Measurements from ENCODE around the gene MCOLN3.

MCOLN3 gene

DNA sequence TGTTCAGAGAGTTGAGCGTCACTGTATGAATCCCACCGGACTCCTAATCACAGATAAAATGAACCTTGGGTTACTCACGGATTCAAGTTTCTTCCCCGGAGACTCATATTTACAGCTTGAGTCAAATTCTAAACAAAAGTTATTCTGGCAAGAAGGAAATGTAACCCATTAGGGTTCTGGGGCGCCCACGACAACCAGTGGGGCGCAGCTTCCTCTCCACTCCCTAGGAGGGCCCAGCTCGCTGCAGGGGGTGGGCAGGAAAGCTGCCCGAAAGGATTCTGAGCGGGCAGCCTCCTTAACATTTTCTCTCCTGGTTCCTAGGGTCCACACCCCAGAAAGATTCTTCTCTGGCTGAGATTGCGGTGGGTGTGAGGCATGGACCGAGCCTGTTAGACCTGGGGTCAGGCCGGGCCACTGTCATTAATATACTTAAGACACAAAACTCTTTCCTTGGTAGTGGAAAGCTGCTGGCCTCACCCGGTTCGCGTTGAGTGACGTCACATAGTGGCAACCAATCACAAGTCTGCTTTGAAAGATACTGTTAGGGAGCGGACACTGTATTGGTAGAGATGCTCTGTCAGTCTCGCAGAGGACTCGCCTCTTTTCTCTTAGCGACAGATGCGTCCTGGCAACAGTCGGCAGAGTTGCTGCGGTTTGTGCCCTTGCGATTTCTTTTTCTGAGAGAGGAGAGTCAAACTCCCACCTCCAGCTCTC, 13.6 kb upstream of the MCOLN3 start:
- Mint-ChIP-seq H3K9me3 (no peaks in the 10 kb centered on the region), H3K4me1 (peaks cover 19% of the 10 kb centered on the region), H3K27ac (peak overlapping the region; percentile 15), H3K36me3 (no peaks in the 10 kb centered on the region), H3K27me3 (peaks cover 3% of the 10 kb centered on the region), H3K4me3 (peak overlapping the region; percentile 87)

DNA sequence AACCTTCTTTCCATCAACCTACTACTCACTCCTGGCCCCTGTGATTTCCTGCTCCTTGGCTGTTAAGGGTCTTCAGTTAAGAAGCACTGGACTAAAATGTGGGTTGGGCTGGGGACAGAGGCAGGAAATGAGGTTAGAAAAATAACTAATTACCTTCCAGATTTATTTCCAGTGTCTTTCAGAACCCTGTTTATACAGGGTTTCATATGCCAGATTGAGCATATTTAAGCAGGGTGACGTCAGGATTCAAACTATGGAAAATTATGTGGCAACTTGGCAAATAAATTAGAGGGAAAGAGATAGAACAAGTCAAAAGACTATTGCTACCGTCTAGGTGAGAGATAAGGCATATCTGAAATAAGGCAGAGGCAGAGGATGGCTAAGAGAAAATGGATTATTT, 11.7 kb upstream of the MCOLN3 start:
- H3K27me3 Mint-ChIP-seq: peaks cover 3% of the 10 kb centered on the region
- no peaks in the 10 kb centered on the region for H3K36me3 Mint-ChIP-seq
- no peaks in the 10 kb centered on the region for H3K9me3 Mint-ChIP-seq
- peaks cover 19% of the 10 kb centered on the region for H3K4me1 Mint-ChIP-seq
- H3K27ac Mint-ChIP-seq: no peak overlapping the region
- no peak overlapping the region for H3K4me3 Mint-ChIP-seq

DNA sequence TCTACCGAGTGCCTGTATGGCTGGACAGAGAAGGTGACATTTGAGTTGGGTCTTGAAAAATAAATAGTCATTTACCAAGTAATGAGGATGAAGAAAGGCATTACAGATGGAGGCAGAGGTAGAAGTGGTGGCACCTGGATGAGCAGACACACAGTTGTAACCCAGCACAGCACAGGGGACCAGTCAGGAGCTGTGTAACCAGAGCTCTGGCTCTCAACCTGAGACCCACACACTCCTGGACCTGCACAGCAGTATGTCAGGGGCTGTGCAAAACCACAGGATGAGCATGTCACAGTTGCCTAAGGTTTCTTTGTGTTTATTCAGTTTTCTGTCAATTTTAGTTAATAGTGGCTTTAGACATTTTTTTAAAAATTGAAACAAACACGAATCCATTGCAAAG, 11.3 kb upstream of the MCOLN3 start:
- Mint-ChIP-seq H3K4me3 (no peak overlapping the region), H3K36me3 (no peaks in the 10 kb centered on the region), H3K4me1 (peaks cover 19% of the 10 kb centered on the region), H3K27ac (no peak overlapping the region), H3K9me3 (no peaks in the 10 kb centered on the region), H3K27me3 (peaks cover 3% of the 10 kb centered on the region)

DNA sequence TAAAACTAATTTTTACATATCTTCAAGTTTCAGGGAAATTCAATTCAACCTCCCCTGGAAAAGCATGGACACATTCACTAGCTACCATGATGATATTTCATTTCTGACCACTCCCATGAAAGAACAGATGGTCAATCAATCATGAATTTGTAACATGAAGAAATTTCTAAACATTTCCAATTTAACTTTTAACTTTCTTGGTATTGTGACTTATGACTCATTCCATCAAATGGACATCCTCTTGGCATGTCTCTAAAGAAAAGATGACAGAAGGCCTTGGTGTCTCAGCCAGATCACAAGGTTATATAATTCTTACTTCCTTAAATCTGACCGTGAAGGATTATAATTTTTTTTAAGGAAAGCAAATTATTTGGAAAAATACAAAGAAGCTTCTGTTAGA, 10.5 kb upstream of the MCOLN3 start:
- Mint-ChIP-seq H3K9me3 (no peaks in the 10 kb centered on the region), H3K27ac (no peak overlapping the region), H3K4me3 (no peak overlapping the region), H3K4me1 (peaks cover 19% of the 10 kb centered on the region), H3K27me3 (peaks cover 3% of the 10 kb centered on the region), H3K36me3 (no peaks in the 10 kb centered on the region)

DNA sequence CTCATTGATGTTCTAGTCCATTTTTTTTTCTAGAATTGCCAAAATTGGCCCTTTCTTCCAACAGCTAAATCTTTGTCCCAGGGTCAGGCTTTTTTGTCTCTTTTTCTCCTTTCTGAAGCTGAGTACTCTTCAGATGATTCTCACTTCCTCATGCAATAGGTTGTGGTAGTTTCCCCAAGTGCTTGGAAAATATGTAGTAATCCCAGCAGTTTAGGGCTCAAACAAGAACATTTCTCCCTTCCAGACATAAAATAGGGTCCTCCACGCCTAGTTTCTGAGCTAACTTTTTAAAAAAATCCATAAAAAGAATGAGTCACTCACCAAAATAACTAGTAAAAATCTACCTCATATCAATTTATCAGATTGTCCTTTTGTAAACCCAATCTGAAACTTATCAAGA, 10.0 kb upstream of the MCOLN3 start:
- Mint-ChIP-seq H3K27ac (no peak overlapping the region), H3K4me3 (no peak overlapping the region), H3K27me3 (peaks cover 3% of the 10 kb centered on the region), H3K9me3 (no peaks in the 10 kb centered on the region), H3K4me1 (peaks cover 19% of the 10 kb centered on the region), H3K36me3 (no peaks in the 10 kb centered on the region)

DNA sequence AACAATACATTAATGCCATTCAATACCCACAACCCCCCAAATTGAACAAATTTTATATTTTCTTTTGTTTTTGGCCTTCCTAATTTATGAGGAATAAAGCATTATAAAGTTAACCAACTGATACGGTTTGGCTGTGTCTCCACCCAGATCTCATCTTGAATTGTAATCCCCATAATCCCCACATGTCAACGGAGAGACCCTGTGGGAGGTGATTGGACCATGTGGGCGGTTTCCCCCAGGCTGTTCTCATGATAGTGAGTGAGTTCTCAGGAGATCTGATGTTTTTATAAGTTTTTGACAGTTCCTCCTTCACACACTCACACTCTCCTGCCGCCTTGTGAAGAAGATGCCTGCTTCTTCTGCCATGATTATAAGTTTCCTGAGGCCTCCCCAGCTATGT, 6.4 kb upstream of the MCOLN3 start:
- H3K4me1 Mint-ChIP-seq: peaks cover 16% of the 10 kb centered on the region

DNA sequence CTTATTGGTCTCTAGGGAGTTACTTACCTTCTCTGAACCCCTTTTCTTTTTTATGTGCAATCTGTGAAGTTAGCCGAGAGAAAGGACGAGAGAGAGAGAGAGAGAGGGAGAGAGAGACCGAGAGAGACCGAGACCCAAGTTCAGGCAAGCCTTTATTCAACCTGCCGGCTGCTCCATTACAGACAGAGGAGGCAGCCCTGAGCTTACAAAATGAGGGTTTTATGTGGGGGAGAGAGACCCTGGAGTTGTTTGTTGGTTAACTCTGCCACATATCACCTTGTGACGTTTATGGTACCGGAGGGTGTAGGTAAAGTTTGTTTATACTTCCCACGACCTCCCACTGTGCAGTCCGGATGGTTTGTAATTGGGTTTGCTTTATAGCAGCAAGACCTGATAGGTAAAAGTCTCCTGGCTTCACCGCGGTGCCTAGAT, 1.5 kb upstream of the MCOLN3 start:
- Mint-ChIP-seq H3K9me3 (no peaks in the 10 kb centered on the region), H3K36me3 (no peaks in the 10 kb centered on the region), H3K27ac (no peak overlapping the region), H3K4me1 (peaks cover 30% of the 10 kb centered on the region), H3K27me3 (peaks cover 29% of the 10 kb centered on the region), H3K4me3 (peak overlapping the region; percentile 73)

More for the DNA sequence above, 6.4 kb upstream of the MCOLN3 start:
- Mint-ChIP-seq H3K36me3 (no peaks in the 10 kb centered on the region), H3K27ac (no peak overlapping the region), H3K4me3 (no peak overlapping the region), H3K9me3 (no peaks in the 10 kb centered on the region), H3K27me3 (peaks cover 10% of the 10 kb centered on the region)

DNA sequence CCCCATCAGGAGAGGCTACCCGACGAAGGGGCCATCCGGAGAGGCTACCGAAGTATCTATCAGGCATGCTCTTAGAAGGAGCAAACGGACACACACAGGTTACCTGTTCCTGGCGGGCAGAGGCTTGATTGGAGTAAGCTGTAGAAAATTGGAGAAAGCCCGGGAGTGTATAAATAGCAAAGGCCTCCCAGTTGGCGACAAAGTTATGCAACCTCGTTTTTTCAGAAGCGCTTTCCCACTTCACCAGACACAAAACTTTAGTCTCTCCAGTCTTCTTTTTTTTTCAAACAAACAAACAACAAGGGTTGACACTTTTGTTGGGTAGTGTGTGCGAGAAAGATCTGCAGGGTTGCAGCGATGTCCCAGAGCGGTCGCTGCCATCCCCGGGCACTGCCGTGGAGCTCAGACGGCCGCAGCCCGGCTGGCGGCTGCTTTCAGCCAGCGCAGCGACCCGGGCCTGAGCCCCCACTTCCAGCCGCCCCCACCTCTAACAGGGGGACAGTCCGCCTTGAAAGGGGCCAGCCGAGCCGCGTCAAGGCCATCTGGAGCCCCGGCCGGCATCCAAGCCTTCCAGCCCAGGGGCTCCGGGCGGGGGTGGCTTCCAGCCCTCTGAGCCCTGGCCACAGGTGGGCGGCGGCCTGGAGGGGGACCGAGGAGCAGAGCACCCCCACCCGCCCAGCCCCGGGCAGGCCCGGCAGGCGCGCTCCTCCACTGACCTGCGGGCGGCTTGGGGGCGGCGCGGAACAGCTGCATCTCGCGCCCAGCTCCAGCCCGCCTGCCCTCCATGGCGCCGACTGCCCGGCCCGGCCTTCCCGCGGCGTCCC, 616 bp downstream of the MCOLN3 start:
- Mint-ChIP-seq H3K27ac (no peak overlapping the region), H3K27me3 (peaks cover 32% of the 10 kb centered on the region), H3K4me3 (peak overlapping the region; percentile 68), H3K4me1 (peaks cover 30% of the 10 kb centered on the region), H3K9me3 (no peaks in the 10 kb centered on the region), H3K36me3 (no peaks in the 10 kb centered on the region)

DNA sequence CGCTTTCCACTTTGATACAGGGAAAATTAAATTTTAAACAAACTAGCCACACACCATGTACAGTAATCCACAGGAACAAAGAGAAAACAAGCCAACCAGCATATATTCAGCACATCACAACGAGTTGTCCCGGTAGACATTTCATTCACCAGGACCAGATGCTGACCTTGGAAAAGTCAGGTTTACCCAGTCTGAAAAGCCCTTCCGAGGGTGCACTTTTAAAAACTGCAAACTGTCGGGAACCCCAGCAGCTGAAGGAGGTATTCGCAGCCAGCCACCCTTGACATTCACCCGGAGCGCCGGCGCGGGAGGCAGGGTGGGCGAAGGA, 1.2 kb downstream of the MCOLN3 start:
- H3K4me3 Mint-ChIP-seq: peak overlapping the region; percentile 68
- no peaks in the 10 kb centered on the region for H3K36me3 Mint-ChIP-seq
- H3K27ac Mint-ChIP-seq: no peak overlapping the region
- no peaks in the 10 kb centered on the region for H3K9me3 Mint-ChIP-seq
- H3K4me1 Mint-ChIP-seq: peaks cover 30% of the 10 kb centered on the region
- H3K27me3 Mint-ChIP-seq: peaks cover 35% of the 10 kb centered on the region

DNA sequence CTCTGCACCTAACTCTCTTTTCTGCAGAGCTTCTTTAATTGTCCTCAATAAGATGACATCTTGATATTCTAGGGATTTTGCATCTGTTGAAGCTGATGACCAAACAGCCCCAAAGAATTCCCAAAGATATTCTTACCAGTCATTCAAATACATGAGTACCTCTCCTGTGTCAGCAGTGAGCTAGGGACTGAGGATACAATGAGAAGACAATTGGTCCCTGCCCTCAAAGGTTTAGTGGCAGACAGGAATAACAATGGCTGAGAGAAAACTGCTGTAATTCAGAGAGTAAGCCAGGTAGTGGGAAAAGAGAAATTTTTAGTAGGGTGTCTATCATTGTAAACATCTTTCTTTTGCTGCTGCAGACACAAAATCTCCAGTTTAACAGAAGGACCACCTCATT, 5.9 kb downstream of the MCOLN3 start:
- Mint-ChIP-seq H3K36me3 (no peaks in the 10 kb centered on the region), H3K27me3 (peaks cover 21% of the 10 kb centered on the region), H3K4me3 (no peak overlapping the region), H3K4me1 (peaks cover 4% of the 10 kb centered on the region), H3K27ac (no peak overlapping the region), H3K9me3 (no peaks in the 10 kb centered on the region)

DNA sequence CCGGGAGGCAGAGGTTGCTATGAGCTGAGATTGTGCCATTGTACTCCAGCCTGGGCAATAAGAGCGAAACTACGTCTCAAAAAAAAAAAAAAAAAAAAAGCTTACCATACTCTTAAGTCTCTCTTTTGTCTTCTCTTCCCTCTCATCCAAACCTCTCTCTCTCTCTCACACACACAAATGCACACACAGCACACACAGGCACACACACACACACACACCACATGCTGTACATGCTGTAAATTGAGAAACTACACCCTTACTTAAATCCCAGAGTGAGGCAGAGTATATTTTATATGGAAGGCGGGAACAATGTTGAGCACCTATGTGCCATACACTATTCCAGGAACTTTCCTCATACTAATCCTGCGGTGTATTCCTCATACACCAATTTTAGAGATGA, 6.5 kb downstream of the MCOLN3 start:
- peaks cover 17% of the 10 kb centered on the region for H3K27me3 Mint-ChIP-seq
- H3K27ac Mint-ChIP-seq: peak overlapping the region; percentile 1
- H3K4me1 Mint-ChIP-seq: no peaks in the 10 kb centered on the region
- H3K4me3 Mint-ChIP-seq: no peak overlapping the region
- H3K36me3 Mint-ChIP-seq: no peaks in the 10 kb centered on the region
- H3K9me3 Mint-ChIP-seq: no peaks in the 10 kb centered on the region

DNA sequence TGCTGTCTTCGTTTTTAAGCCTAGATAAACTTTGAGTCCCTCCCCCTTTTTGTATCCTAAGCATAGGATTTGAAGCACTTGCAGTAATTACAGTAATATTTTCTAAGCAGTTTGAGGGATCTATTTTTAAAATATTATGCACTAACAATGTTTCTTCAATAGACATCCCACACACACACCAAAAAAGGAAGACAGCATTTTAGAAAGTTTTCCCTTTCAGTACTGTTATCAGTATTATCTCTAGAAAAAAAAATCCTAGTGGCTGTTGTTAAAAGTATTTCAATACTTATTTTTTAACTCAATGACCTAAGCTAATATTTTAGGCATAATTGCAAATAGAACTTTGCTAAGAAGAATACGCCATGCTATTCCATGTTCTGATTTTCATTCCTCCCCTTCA, 15.1 kb downstream of the MCOLN3 start:
- no peak overlapping the region for H3K27ac Mint-ChIP-seq
- no peaks in the 10 kb centered on the region for H3K36me3 Mint-ChIP-seq
- no peaks in the 10 kb centered on the region for H3K9me3 Mint-ChIP-seq
- peaks cover 5% of the 10 kb centered on the region for H3K27me3 Mint-ChIP-seq
- H3K4me3 Mint-ChIP-seq: no peak overlapping the region
- H3K4me1 Mint-ChIP-seq: no peaks in the 10 kb centered on the region

DNA sequence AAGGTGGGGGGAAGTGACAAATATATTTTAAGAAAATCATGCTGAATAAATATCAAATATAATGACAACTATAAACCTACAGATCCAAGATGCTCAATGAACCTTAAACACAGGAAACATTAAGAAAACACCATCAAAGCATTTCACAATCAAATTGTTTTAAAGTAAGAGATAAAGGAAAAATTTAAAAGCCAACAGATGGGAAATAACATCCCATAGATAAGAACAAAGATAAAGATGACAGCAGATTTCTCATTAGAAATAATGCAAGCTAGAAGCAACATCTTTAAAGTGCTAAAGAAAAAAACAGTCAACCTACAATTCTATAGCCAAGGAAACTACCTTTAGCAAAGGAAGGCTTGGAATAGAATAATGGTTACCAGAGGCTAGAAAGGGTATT, 17.8 kb downstream of the MCOLN3 start:
- Mint-ChIP-seq H3K4me1 (peaks cover 12% of the 10 kb centered on the region), H3K27me3 (peaks cover 2% of the 10 kb centered on the region), H3K27ac (no peak overlapping the region), H3K4me3 (no peak overlapping the region), H3K36me3 (no peaks in the 10 kb centered on the region), H3K9me3 (no peaks in the 10 kb centered on the region)

DNA sequence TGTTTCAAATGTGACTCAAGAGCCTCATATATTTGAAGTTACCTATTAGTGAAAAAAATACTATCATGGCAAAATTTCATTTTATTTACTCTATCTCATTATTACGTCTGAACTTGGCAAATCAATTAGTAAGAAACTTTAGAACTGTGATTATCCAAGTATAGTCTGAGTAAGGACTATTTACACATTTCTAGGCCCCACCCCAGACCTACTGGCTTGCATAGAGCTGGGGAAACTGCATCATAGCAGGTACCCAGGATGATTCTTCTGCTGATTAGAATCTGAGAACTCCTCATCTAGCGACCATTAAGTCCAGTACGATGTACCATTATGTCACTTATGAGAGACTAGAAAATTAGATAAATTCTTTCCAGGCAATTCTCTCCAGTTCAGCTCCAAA, 20.1 kb downstream of the MCOLN3 start:
- Mint-ChIP-seq H3K4me1 (peaks cover 12% of the 10 kb centered on the region), H3K27me3 (peaks cover 2% of the 10 kb centered on the region)

DNA sequence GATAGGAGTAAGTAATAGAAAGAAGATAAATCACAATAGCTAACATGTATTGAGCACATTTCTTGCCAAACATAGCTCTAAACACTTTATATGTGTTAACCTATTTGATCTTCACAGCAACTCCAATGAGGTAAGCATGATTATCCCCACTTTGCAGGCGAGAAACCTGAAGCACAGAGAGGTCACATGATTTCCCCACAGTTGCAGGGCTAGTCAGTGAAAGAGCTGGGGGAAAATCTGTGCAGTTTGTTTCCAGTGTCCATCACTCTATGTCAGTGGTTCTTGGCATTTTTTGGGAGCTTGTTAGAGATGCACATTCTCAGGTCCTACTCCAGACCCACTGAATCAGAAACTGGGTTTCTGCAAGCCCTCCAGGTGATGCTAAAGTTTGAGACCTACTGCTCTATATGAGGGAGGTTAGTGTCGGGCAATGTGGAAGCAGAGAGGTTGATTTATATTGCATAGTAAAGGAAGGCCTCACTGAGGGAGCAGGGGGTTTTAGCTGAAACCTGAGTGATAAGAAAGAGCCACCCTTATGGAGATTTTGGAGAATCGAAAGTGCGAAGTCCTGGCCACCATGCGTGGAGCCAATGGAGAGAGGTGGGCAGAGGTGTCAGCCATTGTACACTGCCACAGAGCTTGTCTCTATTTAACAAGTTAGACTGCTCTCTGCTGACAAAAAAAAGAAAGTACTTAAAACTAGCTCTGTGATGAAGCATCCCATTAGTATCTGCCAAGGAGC, 20.9 kb downstream of the MCOLN3 start:
- peaks cover 2% of the 10 kb centered on the region for H3K27me3 Mint-ChIP-seq
- no peaks in the 10 kb centered on the region for H3K9me3 Mint-ChIP-seq
- H3K4me3 Mint-ChIP-seq: no peak overlapping the region
- H3K27ac Mint-ChIP-seq: peak overlapping the region; percentile 1
- H3K36me3 Mint-ChIP-seq: no peaks in the 10 kb centered on the region
- peaks cover 12% of the 10 kb centered on the region for H3K4me1 Mint-ChIP-seq

More for the DNA sequence above, 20.1 kb downstream of the MCOLN3 start:
- Mint-ChIP-seq H3K4me3 (no peak overlapping the region), H3K27ac (no peak overlapping the region), H3K36me3 (no peaks in the 10 kb centered on the region), H3K9me3 (no peaks in the 10 kb centered on the region)

DNA sequence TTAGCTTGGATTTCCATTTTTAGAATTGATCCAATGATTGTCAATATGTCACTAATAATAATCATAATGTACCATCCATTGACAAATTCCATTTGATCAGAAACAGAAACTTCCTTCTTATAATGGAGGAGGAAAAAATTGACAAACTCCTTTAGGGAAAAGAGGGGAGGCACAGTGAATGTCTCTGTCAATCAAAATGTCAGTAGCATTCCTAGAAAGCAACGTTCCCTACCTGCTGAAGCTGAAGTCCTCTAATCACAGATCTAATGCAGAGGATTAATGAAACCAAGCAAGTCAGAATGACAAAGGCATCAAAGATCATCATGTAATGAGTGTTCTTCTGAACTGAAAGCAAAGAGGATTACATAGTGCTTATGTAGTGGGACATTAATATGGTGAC, 22.4 kb downstream of the MCOLN3 start:
- Mint-ChIP-seq H3K4me1 (peaks cover 12% of the 10 kb centered on the region), H3K9me3 (no peaks in the 10 kb centered on the region), H3K27me3 (peaks cover 2% of the 10 kb centered on the region)

More for the DNA sequence above, 22.4 kb downstream of the MCOLN3 start:
- H3K27ac Mint-ChIP-seq: no peak overlapping the region
- no peaks in the 10 kb centered on the region for H3K36me3 Mint-ChIP-seq
- no peak overlapping the region for H3K4me3 Mint-ChIP-seq
